ENCODE results near the gene SYCE1L. TPM values are rescaled to one million over a fixed set of nuclear protein-coding genes. Genes with fewer than 3 reads are reported as not detected.
"Not testable (repeated sequence)": the region's sequence is repeated elsewhere in the genome, so short reads cannot be mapped to it uniquely, and the experiment has no call there.

SYCE1L gene
- total RNA-seq, 1 donor from 2014 or later: 3.9 TPM

GRCh38 chr16:77172951-77173350 is 26.3 kb upstream of the SYCE1L start:
- Mint-ChIP-seq H3K4me1 (ENCODE audit: low read depth) (no peaks in the 10 kb centered on the region), H3K4me3 (ENCODE audit: unreplicated experiment) (no peak overlapping the region), H3K36me3 (ENCODE audit: low read depth) (no peaks in the 10 kb centered on the region), H3K9me3 (ENCODE audit: low read depth) (no peaks in the 10 kb centered on the region), H3K27me3 (ENCODE audit: low read depth) (peaks cover 52% of the 10 kb centered on the region), H3K27ac (ENCODE audit: unreplicated experiment) (no peak overlapping the region)
- TF ChIP-seq CTCF (IDR thresholded peaks at IDR 0.05): no peak
- DNase-seq (ENCODE audit: low spot score): no peak

- Mint-ChIP-seq H3K4me1 (ENCODE audit: low read depth) (no peaks in the 10 kb centered on the region), H3K9me3 (ENCODE audit: low read depth) (no peaks in the 10 kb centered on the region), H3K27me3 (ENCODE audit: low read depth) (peaks cover 23% of the 10 kb centered on the region), H3K27ac (ENCODE audit: unreplicated experiment) (no peak overlapping the region), H3K4me3 (ENCODE audit: unreplicated experiment) (no peak overlapping the region), H3K36me3 (ENCODE audit: low read depth) (no peaks in the 10 kb centered on the region)
- DNase-seq (ENCODE audit: low spot score): no peak
- no peak for TF ChIP-seq CTCF (IDR thresholded peaks at IDR 0.05)
Measured at GRCh38 chr16:77183137-77183536, 16.1 kb upstream of the SYCE1L start.

- not testable (repeated sequence) for DNase-seq (ENCODE audit: low spot score); H3K4me3 Mint-ChIP-seq (ENCODE audit: unreplicated experiment); H3K4me1 Mint-ChIP-seq (ENCODE audit: low read depth); H3K36me3 Mint-ChIP-seq (ENCODE audit: low read depth); H3K9me3 Mint-ChIP-seq (ENCODE audit: low read depth); H3K27ac Mint-ChIP-seq (ENCODE audit: unreplicated experiment); H3K27me3 Mint-ChIP-seq (ENCODE audit: low read depth)
Measured at GRCh38 chr16:77186298-77186697, 12.9 kb upstream of the SYCE1L start.

GRCh38 chr16:77190190-77190477 is 9.1 kb upstream of the SYCE1L start:
- Mint-ChIP-seq H3K9me3 (ENCODE audit: low read depth) (no peaks in the 10 kb centered on the region), H3K4me1 (ENCODE audit: low read depth) (peaks cover 23% of the 10 kb centered on the region), H3K27me3 (ENCODE audit: low read depth) (peaks cover 5% of the 10 kb centered on the region), H3K27ac (ENCODE audit: unreplicated experiment) (peak overlapping the region; percentile 93), H3K4me3 (ENCODE audit: unreplicated experiment) (peak overlapping the region; percentile 92), H3K36me3 (ENCODE audit: low read depth) (peaks cover 4% of the 10 kb centered on the region)
- TF ChIP-seq CTCF (IDR thresholded peaks at IDR 0.05): no peak
- DNase-seq (ENCODE audit: low spot score): no peak

GRCh38 chr16:77190478-77191258 is 8.5 kb upstream of the SYCE1L start, which contains the start of gene MON1B:
MON1B (plus strand) TSS chr16:77191190; CDS start chr16:77191486, 296 bp downstream.
- no peaks in the 10 kb centered on the region for H3K27me3 Mint-ChIP-seq (ENCODE audit: low read depth)

More at GRCh38 chr16:77190478-77191258, 8.5 kb upstream of the SYCE1L start, which contains the start of gene MON1B:
- Mint-ChIP-seq H3K27ac (ENCODE audit: unreplicated experiment) (peak within 1 kb of the TSS; percentile 99), H3K4me1 (ENCODE audit: low read depth) (peaks cover 23% of the 10 kb centered on the region), H3K9me3 (ENCODE audit: low read depth) (no peaks in the 10 kb centered on the region), H3K36me3 (ENCODE audit: low read depth) (peaks cover 7% of the 10 kb centered on the region), H3K4me3 (ENCODE audit: unreplicated experiment) (peak within 1 kb of the TSS; percentile 92)
- DNase-seq (ENCODE audit: low spot score): peak; percentile 98
- peak; percentile 37 for TF ChIP-seq CTCF (IDR thresholded peaks at IDR 0.05)

All from chondrocyte (in vitro differentiated cells).